Activated T-helper 1 cell treated with Interleukin-2 at 50 U/mL for 16 hours (primary cell): ENCODE results near the gene VPS8.
"Not testable (repeated sequence)": the region's sequence is repeated elsewhere in the genome, so short reads cannot be mapped to it uniquely, and the experiment has no call there.

Experiments
- DNase-seq: peaks from one replicate; pipeline ENCODE4 v3.0.0-alpha.2; 2020; ENCODE audit warnings: low read depth

The VPS8 gene

GRCh38 chr3:184864000-184864399 is 52.0 kb downstream of the VPS8 start:
- DNase-seq, result no peak

DNA sequence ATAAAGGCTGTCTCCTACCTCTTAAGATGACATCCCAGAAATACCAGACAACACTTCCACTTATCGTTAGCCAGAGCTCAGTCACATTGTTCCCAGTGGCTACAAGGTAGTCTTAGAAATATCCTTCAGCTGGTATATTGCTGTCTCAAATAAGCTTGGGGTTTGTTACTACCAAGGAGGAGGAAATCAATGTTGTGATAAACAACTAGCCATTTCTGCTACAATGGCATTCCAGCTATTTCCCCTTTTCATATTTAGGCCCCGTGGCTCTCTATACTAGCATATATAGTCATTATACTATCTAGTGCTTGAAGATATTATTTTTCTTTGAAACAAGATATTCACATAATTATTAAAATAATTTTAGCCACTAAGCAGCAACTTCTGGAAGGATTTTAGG is 56.5 kb downstream of the VPS8 start:
- DNase-seq, result no peak

GRCh38 chr3:184872200-184872599 is 60.2 kb downstream of the VPS8 start:
- no peak for DNase-seq

- no peak for DNase-seq
Measured at GRCh38 chr3:184873141-184873540, 61.2 kb downstream of the VPS8 start.

DNA sequence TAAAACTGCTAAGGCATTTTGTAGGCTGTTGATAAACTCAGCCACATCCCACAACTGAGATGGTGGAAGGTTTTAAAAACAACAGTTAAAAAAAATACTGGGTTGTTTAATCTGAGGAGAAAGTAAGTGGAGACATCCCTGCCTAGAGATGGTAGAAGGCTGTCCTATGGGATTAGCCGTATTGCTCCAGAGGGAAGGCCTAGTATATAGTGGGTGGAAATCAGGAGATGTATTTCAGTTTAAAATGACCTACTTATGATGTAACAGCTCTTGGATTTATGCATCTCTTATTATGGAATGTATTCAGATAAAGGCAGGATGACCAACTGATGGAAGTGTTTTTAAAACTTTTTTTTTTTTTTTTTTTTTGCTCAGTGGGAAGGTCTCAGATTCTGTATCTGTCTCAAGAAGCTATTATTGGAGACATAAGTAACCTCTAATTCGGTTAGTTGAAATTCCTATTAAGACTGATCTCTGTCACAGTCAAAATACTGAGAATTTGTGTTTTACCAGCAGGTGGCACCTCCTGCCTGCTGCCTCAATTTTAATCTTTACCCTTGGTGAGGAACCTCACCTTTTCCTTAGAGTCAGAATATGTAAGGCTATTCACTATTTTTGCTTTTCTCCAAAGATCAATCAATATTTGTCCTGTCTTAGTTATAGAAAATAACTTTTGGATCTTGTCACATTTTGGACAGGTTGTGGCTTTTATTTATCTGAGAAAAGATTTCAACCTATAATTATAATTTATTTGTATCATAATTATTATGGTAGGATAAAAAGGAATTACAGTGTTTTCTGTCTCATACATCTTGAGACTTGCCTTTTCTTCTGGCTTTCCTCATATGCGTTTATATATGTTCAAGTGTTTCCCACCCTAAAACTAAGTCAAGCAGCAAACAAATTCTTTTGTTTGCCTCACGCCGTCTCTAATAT is 63.0 kb downstream of the VPS8 start:
- no peak for DNase-seq

DNA sequence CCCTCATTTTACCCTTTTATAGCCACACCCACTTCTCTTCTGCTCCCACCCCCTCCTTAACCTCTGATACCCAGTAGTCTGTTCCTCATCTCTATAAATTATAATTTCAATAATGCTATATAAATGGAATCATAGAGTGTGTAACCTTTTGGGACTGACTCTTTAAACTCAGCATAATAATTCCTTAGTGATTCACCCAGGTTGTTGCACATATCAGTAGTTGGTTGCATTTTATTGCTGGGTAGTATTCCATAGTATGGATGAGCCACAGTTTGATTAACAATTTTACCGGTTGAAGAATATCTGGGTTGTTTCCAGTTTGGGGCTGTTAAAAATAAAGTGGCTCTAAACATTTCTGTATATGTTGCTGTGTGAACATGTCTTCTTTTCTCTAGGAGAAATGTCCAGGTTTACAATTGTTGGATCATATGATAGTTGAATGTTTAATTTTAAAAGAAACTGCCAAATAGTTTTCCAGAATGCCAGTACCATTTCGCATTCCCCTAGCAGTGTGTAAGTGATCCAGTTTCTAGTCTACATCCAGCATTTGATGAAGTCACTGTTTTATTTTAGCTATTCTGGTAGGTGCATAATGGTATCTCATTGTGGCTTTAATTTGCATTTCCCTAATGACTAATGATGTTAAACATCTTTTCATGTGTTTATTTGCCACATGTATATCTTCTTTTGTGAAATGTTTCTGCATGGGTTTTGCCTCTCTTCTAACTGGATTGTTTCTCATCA is 68.5 kb downstream of the VPS8 start:
- no peak for DNase-seq

DNA sequence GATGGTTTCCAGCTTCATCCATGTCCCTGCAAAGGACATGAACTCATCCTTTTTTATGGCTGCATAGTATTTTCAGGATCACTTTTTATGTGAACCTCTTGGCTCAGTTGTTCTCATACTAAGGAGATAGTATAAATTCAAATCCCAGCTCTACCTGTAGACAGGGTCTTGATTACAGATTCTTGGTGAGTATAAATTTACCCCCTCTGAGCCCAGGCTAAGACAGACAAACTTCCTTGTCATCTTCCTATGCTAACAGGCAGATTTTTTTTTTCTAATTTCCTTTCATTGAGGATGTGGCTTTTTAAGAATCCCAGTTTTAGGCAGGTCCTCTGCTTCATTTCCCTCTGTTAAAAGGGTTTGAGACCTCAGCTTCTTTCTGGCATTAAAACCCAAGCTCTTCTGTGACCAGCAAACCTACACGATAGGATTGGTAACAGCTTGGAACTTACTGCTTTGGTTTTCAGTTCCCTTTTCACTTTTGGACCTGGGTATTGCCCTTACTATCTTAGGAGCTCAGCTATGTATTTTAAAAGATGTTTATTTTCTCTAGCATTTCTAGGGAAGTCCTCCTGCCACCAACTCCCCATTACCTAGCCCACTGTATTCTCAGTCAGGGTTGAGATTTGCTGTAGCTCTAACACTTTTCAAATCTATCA is 72.5 kb downstream of the VPS8 start:
- DNase-seq, result no peak

DNA sequence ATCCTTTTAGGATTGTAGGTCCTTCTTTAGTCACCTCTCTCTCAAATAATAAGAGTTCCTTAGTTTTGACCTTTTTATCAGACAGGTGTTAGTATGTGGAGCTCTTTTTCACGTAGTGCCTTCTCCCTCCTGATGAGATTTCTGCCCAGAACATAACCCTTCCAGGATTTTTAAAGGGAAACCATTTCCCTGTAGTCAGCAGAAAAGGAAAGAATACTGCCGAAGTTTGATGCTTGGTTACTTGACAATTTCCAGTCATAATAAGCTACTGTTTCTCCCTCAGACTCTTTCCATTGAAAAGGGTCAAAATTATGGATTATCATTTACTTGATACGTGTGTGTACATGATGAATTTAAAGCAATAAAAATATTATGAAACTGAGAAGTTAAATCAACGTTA is 73.1 kb downstream of the VPS8 start:
- no peak for DNase-seq

DNA sequence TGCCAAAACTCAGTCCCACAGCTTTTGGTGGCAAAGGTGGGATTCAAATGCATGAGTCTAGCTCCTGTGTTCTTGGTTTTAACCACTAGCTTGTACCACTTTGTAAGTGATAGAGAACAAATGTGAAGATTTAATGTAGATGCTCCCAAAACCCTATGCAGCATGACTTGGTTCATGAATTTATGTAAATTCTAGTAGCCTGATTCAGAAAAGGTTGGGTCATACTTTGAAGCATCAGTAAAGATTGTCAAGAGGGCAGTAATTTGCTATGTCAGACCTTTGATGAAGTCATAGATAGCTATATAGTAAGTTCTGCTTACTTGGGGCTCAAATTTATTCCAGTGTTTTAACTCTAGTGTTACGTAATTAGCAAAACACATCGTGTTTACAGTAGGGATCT is 75.6 kb downstream of the VPS8 start:
- no peak for DNase-seq

- DNase-seq, result no peak
Measured at GRCh38 chr3:184889312-184889904, 77.4 kb downstream of the VPS8 start.

GRCh38 chr3:184894051-184894450 is 82.1 kb downstream of the VPS8 start:
- no peak for DNase-seq

DNA sequence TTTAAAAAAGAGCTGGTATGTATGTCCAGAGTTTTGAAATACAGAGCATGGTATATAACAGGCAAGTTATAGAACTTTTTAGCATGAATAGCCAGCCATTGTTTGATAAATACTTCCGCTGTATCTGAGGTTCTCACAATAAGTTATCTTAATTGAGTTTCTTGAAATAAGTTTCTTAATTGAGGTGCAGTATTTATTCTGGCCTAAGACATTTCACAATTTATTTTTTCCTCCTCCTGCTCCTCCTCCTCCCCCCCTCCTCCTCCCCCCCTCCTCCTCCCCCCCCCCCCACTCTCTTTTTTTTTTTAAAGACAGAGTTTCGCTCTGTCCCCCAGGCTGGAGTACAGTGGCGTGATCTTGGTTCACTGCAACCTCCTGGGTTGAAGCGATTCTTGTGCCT is 83.4 kb downstream of the VPS8 start:
- DNase-seq, result no peak

DNA sequence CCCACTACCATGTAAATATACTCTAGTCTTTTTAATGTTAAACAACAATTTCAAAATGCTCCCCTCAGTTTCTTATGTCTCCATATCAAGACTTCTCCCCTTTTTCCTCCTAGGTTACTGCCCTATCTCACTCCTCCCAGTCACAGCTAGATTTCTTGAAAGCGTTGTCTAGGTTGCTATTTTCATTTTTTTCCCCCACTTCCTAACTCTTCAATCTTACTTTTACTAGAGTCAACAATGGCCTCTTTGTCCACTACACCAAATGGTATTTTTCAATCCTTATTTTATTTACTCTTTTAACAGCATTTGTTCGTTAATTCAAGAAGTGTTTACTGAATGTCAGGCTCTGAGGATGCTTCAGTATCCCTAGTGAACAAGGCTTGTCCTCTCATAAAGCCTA is 84.4 kb downstream of the VPS8 start:
- no peak for DNase-seq

- DNase-seq, result no peak
Measured at GRCh38 chr3:184899953-184900595, 88.1 kb downstream of the VPS8 start.

GRCh38 chr3:184907031-184907430 is 95.1 kb downstream of the VPS8 start:
- not testable (repeated sequence) for DNase-seq

GRCh38 chr3:184907681-184908649 is 96.0 kb downstream of the VPS8 start:
- DNase-seq, result no peak

GRCh38 chr3:184908859-184909258 is 96.9 kb downstream of the VPS8 start:
- no peak for DNase-seq

DNA sequence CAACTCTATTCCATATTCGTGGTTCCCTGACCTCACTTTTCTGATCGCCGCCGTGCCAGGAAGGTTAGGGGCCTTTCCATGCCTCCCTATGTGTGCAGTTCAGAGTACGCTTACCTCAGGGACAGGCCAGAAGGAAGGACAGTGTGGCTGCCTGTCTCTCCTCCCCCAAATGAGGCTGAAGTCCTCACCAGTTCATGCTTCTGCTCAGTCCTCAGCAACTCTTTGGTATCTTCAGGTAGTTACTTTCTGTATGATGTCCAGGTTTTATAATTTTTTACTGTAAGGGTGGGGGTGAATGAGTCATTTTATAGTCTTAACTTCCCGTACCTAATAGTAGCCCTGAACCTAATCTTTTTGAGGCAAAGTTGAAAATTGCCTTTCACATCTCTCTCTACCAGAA is 98.7 kb downstream of the VPS8 start:
- no peak for DNase-seq

DNA sequence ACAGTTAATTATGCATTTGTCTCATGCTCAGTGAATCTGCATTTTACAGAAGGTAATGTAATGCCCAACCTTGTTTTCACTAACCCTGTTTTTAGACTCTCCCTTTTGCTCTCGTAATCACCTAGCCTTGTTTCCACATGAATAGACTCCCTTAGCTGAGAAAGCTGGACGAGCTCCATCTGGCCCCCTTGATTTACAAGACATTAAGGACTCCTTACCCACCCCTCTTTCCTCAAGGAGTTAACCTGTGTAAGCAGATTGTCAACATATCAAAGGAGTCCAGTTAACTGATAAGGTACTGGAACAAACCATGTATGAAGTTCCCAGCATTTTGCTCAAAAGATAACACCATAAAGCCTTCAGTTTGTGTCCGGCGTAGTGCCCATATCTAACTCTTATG is 99.6 kb downstream of the VPS8 start:
- no peak for DNase-seq

DNA sequence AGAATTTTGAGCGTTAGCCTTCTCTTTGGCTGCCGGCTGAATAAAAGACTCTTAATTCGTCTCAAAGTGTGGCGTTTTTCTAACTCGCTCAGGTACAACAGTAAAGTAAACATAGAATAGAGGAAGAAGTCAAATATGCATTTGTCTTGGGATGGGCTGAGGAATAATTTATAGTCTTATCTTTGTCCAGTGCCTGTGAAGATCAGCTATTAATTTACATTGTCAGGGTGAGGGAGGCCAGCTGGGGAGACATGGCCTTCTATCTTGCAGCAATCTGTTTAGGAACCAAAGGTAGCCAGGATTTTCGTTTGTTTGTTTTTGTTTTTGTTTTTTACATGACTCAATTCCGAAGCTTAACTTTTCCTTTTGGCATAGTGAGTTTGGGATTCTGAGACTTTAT is 100.2 kb downstream of the VPS8 start:
- DNase-seq, result no peak

- no peak for DNase-seq
Measured at GRCh38 chr3:184914628-184915027, 102.7 kb downstream of the VPS8 start.
